HepG2 (cell line): ENCODE results near the gene DAB2IP. TPM values are rescaled to one million over a fixed set of nuclear protein-coding genes. Genes with fewer than 3 reads are reported as not detected.

Source experiments
- ATAC-seq: fragments of 200-7000 bp; cut with Tn5 transposase; 3 replicates; pipeline ENCODE4 v1.9.1; 2020; ENCODE audit warnings: mild to moderate bottlenecking, moderate library complexity
- BruUV-seq: library from RNA; stranded (reverse); fragments of 400-500 nt; replicated peaks from 2 replicates; lab custom pipeline; 2021; lab: Mats Ljungman, UMichigan
- CTCF ChIA-PET: fragments of 300-600 bp; formaldehyde crosslinking; extraction: SDS; loops from one replicate; lab custom pipeline; 2021; ENCODE audit warnings: low total read pairs, inconsistent platforms, low intra/inter-chr PET ratio; lab: Yijun Ruan, JAX
- POLR2A ChIA-PET: fragments of 350-600 bp; sonication (Branson Sonifier 250); formaldehyde crosslinking; loops from one replicate; lab custom pipeline; 2020; ENCODE audit warnings: antibody characterized with exemption, inconsistent platforms; lab: Yijun Ruan, JAX
- DNase-seq: peaks from one replicate; pipeline ENCODE4 v3.0.0-alpha.2; 2015; ENCODE audit warnings: low spot score
- FAIRE-seq: peaks from 3 replicates; lab custom pipeline; 2011; peaks lifted over from hg19 to GRCh38; lab: Jason Lieb, UNC
- H2AFZ ChIP-seq: one replicate; pipeline ENCODE4 v1.6.1; 2011; ENCODE audit warnings: low read length, inconsistent platforms
- H3K27ac ChIP-seq: fragments of 300-600 bp; 3 replicates; pipeline ENCODE4 v1.8.0; 2011; ENCODE audit warnings: mixed run types, mild to moderate bottlenecking, mixed read lengths, low read length, inconsistent platforms; ENCODE audit not compliant: insufficient read depth; ENCODE audit errors: extremely low read length
- H3K27me3 ChIP-seq, 2 experiments: fragments of 200-600 bp in 1 of 2; 2 replicates in 1 of 2; 3 replicates in 1 of 2; pipeline versions ENCODE4 v1.6.0 to v1.8.0; 2011; ENCODE audit warnings: low read length in 2 of 2, mild to moderate bottlenecking in 2 of 2, moderate library complexity in 2 of 2, inconsistent platforms in 1 of 2; ENCODE audit not compliant: insufficient read depth in 2 of 2, control insufficient read depth in 1 of 2
- H3K36me3 ChIP-seq, 2 experiments: fragments of 200-600 bp in 1 of 2; replicated peaks in 1 of 2; 2 replicates in 1 of 2; 3 replicates in 1 of 2; pipeline versions ENCODE4 v1.5.1 to v1.8.0; 2011; ENCODE audit warnings: low read length in 2 of 2, inconsistent platforms in 1 of 2; ENCODE audit not compliant: insufficient read depth in 2 of 2, control insufficient read depth in 1 of 2
- H3K4me1 ChIP-seq: 2 replicates; pipeline ENCODE4 v1.5.1; 2012; ENCODE audit warnings: low read length, inconsistent platforms; ENCODE audit not compliant: insufficient read depth
- H3K4me2 ChIP-seq: 2 replicates; pipeline ENCODE4 v1.6.0; 2011; ENCODE audit warnings: low read depth, low read length, inconsistent platforms
- H3K4me3 ChIP-seq, 3 experiments: fragments of 200-600 bp in 1 of 3; sonication (generic), shearing (Covaris generic) in 1 of 3; replicated peaks in 1 of 3; 2 replicates each; pipeline ENCODE4 v1.5.1; 2011 to 2016; ENCODE audit warnings: low read length in 3 of 3, inconsistent platforms in 2 of 3, low read depth in 2 of 3, mild to moderate bottlenecking in 2 of 3, control low read depth in 1 of 3, mixed read lengths in 1 of 3; ENCODE audit not compliant: insufficient read depth in 1 of 3
- H3K79me2 ChIP-seq: one replicate; pipeline ENCODE4 v1.6.1; 2011; ENCODE audit warnings: low read length, inconsistent platforms; ENCODE audit not compliant: insufficient read depth
- H3K9ac ChIP-seq: 2 replicates; pipeline ENCODE4 v1.6.0; 2011; ENCODE audit warnings: mild to moderate bottlenecking, low read depth, low read length, inconsistent platforms; ENCODE audit not compliant: insufficient read depth
- H3K9me3 ChIP-seq: 2 replicates; pipeline ENCODE4 v1.5.1; 2012; ENCODE audit warnings: mild to moderate bottlenecking, low read length
- H4K20me1 ChIP-seq: 2 replicates; pipeline ENCODE4 v1.6.0; 2011; ENCODE audit warnings: inconsistent platforms, mild to moderate bottlenecking, low read length, moderate library complexity; ENCODE audit not compliant: insufficient read depth
- ASH2L ChIP-seq: fragments of 300-600, 200-600 bp; sonication (generic); IDR thresholded peaks from 2 replicates; pipeline ENCODE4 v1.7.0; 2017; ENCODE audit warnings: low read depth, mild to moderate bottlenecking, moderate library complexity, mixed read lengths, low read length; ENCODE audit not compliant: insufficient read length
- HNF4A ChIP-seq: sonication (generic); formaldehyde crosslinking; IDR thresholded peaks from 2 replicates; pipeline ENCODE4 v1.4.0; 2020; ENCODE audit warnings: missing genetic modification reagents
- IRX3 ChIP-seq: sonication (generic); formaldehyde crosslinking; IDR thresholded peaks from 2 replicates; pipeline ENCODE4 v1.8.1; 2023; ENCODE audit warnings: mild to moderate bottlenecking, low read depth, missing genetic modification reagents, borderline replicate concordance
- NRL ChIP-seq: sonication (generic); formaldehyde crosslinking; IDR thresholded peaks from 2 replicates; pipeline ENCODE4 v1.5.0; 2020; ENCODE audit warnings: missing genetic modification reagents, mild to moderate bottlenecking, moderate library complexity, borderline replicate concordance
- SATB2 ChIP-seq: sonication (generic); formaldehyde crosslinking; IDR thresholded peaks from 2 replicates; pipeline ENCODE4 v1.5.0; 2020; ENCODE audit warnings: missing genetic modification reagents
- SCMH1 ChIP-seq: sonication (generic); formaldehyde crosslinking; IDR thresholded peaks from 2 replicates; pipeline ENCODE4 v1.9.0; 2021; ENCODE audit warnings: missing genetic modification reagents, mild to moderate bottlenecking, borderline replicate concordance
- SOX6 ChIP-seq, 2 experiments: fragments of 450-650 bp in 1 of 2; sonication (generic) in 1 of 2; formaldehyde crosslinking in 1 of 2; IDR thresholded peaks; 2 replicates each; pipeline versions ENCODE4 v1.4.0 to v1.6.1; 2017 to 2020; ENCODE audit warnings: antibody characterized with exemption in 1 of 2, mild to moderate bottlenecking in 1 of 2, missing genetic modification reagents in 1 of 2
- ZKSCAN1 ChIP-seq: fragments of 150-350 bp; IDR thresholded peaks from 2 replicates; pipeline ENCODE4 v1.6.1; 2014; ENCODE audit warnings: low read length
- ZNF205 ChIP-seq: IDR thresholded peaks from 2 replicates; pipeline ENCODE4 v1.6.1; 2018; ENCODE audit warnings: missing biosample characterization, missing genetic modification reagents
- ZNF280B ChIP-seq: sonication (generic); formaldehyde crosslinking; IDR thresholded peaks from 2 replicates; pipeline ENCODE4 v1.5.0; 2020; ENCODE audit warnings: missing genetic modification reagents, mild to moderate bottlenecking, borderline replicate concordance
- ZNF3 ChIP-seq: IDR thresholded peaks from 2 replicates; pipeline ENCODE4 v1.7.0; 2017; ENCODE audit warnings: inconsistent platforms
- ZNF460 ChIP-seq: sonication (generic); formaldehyde crosslinking; IDR thresholded peaks from 2 replicates; pipeline ENCODE4 v1.5.1; 2020; ENCODE audit warnings: missing genetic modification reagents, mild to moderate bottlenecking, borderline replicate concordance
- ZNF614 ChIP-seq: IDR thresholded peaks from 2 replicates; pipeline ENCODE4 v1.6.1; 2018; ENCODE audit warnings: missing biosample characterization, missing genetic modification reagents, inconsistent platforms, borderline replicate concordance
- WGBS: methylation state at CpG from one replicate; pipeline ENCODE4 v1.1.6; 2017; ENCODE audit warnings: low lambda C conversion rate; 5-methylcytosine and 5-hydroxymethylcytosine counted together
- in situ Hi-C: cut with HindIII; loops from 2 replicates; pipeline ENCODE4 v1.10.0; 2017; ENCODE audit warnings: low pct_unique_long_range_greater_than_20kb; ENCODE audit not compliant: extremely low pct_ligation_motif_present
- intact Hi-C: fragments of 100-400 bp; cut with micrococcal nuclease; formaldehyde crosslinking; loops from one replicate; pipeline ENCODE4 v1.10.0; 2022; ENCODE audit not compliant: unreplicated experiment
- polyA plus RNA-seq, 8 experiments: library from polyadenylated mRNA; depleted of rRNA in 3 of 8; stranded (reverse) in 7 of 8; unstranded in 1 of 8; fragments of >200 nt; fragmentation: Illumina TruSeq in 4 of 8; extraction: Trizol in 4 of 8; gene quantifications; 2 replicates each; pipeline versions ENCODE4 v1.2.1 to v1.2.3, GENCODE V29; 2011 to 2016; ENCODE audit warnings: low read depth in 4 of 8, missing spikeins in 1 of 8, mixed read lengths in 1 of 8; ENCODE audit not compliant: insufficient read depth in 1 of 8
- total RNA-seq, 5 experiments: library from RNA; depleted of rRNA; stranded (reverse); fragments of >200 nt; fragmentation: Illumina TruSeq; extraction: Trizol; gene quantifications; 2 replicates each; pipeline ENCODE4 v1.2.3, GENCODE V29; 2016; ENCODE audit warnings: low read depth in 1 of 5
- TF ChIP-seq, protein P1 (sequence below): sonication (generic); formaldehyde crosslinking; IDR thresholded peaks from 2 replicates; pipeline ENCODE4 v1.4.0; 2020; ENCODE audit warnings: missing genetic modification reagents, borderline replicate concordance

Gene DAB2IP
- total and polyA plus RNA-seq, 2 of the 13 experiments (the other 11 are each of a cell fraction or from before 2014, with no cell fraction given): 25.3 to 37.9 TPM

- FAIRE-seq (no peak), ATAC-seq (no peak), DNase-seq (no peak)
- Histone ChIP-seq H3K27ac (no peak overlapping the region), H3K27me3 (no peaks in the 10 kb centered on the region), H3K4me2 (no peak overlapping the region)
- intact Hi-C loops: loop anchor here (1.0 to 5.0 kb wide), 2 partner anchors 49 to 227 kb away; no protein-coding TSS in a partner anchor
- no TSS peak for BruUV-seq
- WGBS: 47% methylated on average over 4 of the region's 7 CpGs
- TF ChIP-seq HNF4A (CRISPR knock-in tag) (0 out of 2 replicates have a peak, but pooled peaks have one; percentile 2), ZKSCAN1 (peak; percentile 61; the same call in 1 of the 2 replicates), ZNF205 (0 out of 2 replicates have a peak, but pooled peaks have one; percentile 4), ZNF3 (CRISPR knock-in tag) (no peak)
- TF ChIP-seq, all 625 proteins: peak for 3
- H3K9ac ChIP-seq: no peak overlapping the region
- POLR2A ChIA-PET: interaction anchor here (0.8 to 1.1 kb wide), 2 partner anchors 31 to 206 kb away, joined by 3 read pairs; no protein-coding TSS in a partner anchor
- H2AFZ ChIP-seq: no peak overlapping the region
- H3K9me3 ChIP-seq: no peaks in the 10 kb centered on the region; the same call in 1 of the 2 replicates
- H3K36me3 ChIP-seq: no peaks in the 10 kb centered on the region
- H3K79me2 ChIP-seq: no peaks in the 10 kb centered on the region
- no peak overlapping the region for H3K4me3 ChIP-seq
- no peaks in the 10 kb centered on the region for H4K20me1 ChIP-seq
- CTCF ChIA-PET: interaction anchor here (1.2 to 2.4 kb wide), 3 partner anchors 49 to 358 kb away, joined by 3 to 9 read pairs (median 4); no protein-coding TSS in a partner anchor
- H3K4me1 ChIP-seq: peaks cover 60% of the 10 kb centered on the region
- in situ Hi-C loops: no loop called here
Observed at GRCh38 chr9:121635300-121635876, 16.0 kb upstream of the DAB2IP start.

- Histone ChIP-seq H2AFZ (no peak overlapping the region), H3K9me3 (no peaks in the 10 kb centered on the region; the same call in 1 of the 2 replicates), H3K4me2 (no peak overlapping the region), H3K27ac (no peak overlapping the region), H3K36me3 (no peaks in the 10 kb centered on the region), H4K20me1 (no peaks in the 10 kb centered on the region), H3K4me1 (peaks cover 70% of the 10 kb centered on the region), H3K79me2 (no peaks in the 10 kb centered on the region), H3K9ac (no peak overlapping the region), H3K27me3 (no peaks in the 10 kb centered on the region), H3K4me3 (no peak overlapping the region)
- DNase-seq: no peak
- no peak for FAIRE-seq
- in situ Hi-C loops (no loop called here), intact Hi-C loops (loop anchor here (5.0 kb wide), 1 partner anchor 226 kb away; no protein-coding TSS in a partner anchor)
- 89% methylated on average over 11 of the region's 12 CpGs for WGBS
- ATAC-seq: no peak
- ChIA-PET CTCF (interaction anchor here (2.4 kb wide), 1 partner anchor 48 kb away, joined by 9 read pairs; no protein-coding TSS in a partner anchor), POLR2A (no interaction called here)
- no TSS peak for BruUV-seq
- TF ChIP-seq ZNF280B (CRISPR knock-in tag) (no peak), IRX3 (CRISPR knock-in tag) (no peak), SCMH1 (no peak), ZNF614 (CRISPR knock-in tag) (no peak), SATB2 (CRISPR knock-in tag) (no peak), ASH2L (no peak), ZNF460 (CRISPR knock-in tag) (no peak), NRL (CRISPR knock-in tag) (no peak), SOX6 (IDR thresholded peaks at IDR 0.05) (no peak), SOX6 (CRISPR knock-in tag; IDR thresholded peaks at IDR 0.05) (no peak)
- TF ChIP-seq, protein P1, sequence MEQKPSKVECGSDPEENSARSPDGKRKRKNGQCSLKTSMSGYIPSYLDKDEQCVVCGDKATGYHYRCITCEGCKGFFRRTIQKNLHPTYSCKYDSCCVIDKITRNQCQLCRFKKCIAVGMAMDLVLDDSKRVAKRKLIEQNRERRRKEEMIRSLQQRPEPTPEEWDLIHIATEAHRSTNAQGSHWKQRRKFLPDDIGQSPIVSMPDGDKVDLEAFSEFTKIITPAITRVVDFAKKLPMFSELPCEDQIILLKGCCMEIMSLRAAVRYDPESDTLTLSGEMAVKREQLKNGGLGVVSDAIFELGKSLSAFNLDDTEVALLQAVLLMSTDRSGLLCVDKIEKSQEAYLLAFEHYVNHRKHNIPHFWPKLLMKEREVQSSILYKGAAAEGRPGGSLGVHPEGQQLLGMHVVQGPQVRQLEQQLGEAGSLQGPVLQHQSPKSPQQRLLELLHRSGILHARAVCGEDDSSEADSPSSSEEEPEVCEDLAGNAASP: no peak
Observed at GRCh38 chr9:121636341-121636865, 15.0 kb upstream of the DAB2IP start.
